IPS DF 4.7 (cell line): Measurements from ENCODE around the gene RHOBTB1.
"Not testable (repeated sequence)": the region's sequence is repeated elsewhere in the genome, so short reads cannot be mapped to it uniquely, and the experiment has no call there.

Source experiments
- DNase-seq: peaks from one replicate; pipeline ENCODE4 v3.0.0-alpha.2; 2013; ENCODE audit warnings: low spot score; ENCODE audit errors: extremely low read depth

RHOBTB1 gene

GRCh38 chr10:60944058-60944909 is at the start of gene RHOBTB1:
RHOBTB1 (minus strand) TSS chr10:60944185; CDS start chr10:60911542, 32,643 bp downstream.
- no peak for DNase-seq

DNA sequence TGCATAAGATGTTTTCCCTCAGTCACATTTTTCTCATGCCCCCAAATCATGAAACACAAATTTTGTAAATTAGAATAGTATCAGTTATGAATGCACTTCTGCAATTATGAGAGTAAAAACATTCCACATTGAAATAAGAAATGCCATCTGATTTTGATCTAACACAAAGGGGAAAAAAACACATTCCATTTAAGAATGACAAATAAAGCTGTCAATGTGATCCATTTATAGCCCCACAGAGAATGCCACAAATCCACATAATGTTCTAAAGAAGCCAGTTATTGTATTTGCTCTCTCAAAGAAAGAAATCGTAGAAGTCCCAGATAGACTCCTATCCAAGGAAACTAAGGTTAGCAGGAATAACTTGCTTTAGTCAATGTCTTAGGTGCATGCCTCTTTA is 48.7 kb upstream of the RHOBTB1 start:
- DNase-seq, result no peak

- no peak for DNase-seq
Observed at GRCh38 chr10:60990663-60991062, 46.7 kb upstream of the RHOBTB1 start.

DNA sequence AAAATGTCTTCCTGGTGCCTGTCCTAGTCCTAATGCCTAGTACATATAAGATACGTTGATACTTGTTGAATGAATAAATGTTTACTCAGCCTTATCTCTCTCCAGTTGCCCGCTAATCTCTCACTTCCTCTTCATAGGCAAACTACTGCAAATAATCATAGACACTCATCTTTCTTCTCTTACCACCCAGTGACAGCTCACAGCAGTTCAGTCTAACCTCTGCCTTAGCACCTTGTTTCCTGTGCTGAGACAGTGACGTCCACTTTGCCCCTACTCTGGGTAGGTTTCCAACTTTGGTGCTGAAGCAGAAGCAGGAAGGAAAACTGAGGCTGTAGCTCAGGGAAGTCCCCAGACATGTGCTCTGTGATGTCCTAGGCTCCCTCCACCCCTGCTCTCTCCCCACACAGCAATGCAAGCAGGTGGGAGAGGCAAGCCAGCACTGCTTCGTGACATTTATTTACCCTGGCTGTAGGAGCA is 45.5 kb upstream of the RHOBTB1 start:
- no peak for DNase-seq

DNA sequence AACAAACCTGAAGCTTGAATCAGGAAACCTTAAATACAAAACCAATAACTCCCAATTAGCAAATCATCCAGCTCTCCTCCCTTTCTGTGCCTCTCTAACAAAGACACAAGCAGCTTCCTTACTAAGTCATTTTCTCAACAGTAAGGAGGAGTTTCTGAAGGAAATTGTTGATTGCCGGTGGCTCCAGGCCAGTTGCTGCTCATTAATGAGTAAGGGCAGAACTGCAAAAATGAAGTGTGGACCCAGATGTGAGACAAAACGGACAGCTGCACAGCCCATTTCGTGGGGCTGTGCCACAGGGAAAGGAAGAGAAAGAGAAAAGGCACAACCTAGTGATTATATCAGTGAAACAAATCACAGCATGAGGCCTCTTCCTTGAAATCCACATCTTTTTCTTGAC is 42.8 kb upstream of the RHOBTB1 start:
- no peak for DNase-seq

DNA sequence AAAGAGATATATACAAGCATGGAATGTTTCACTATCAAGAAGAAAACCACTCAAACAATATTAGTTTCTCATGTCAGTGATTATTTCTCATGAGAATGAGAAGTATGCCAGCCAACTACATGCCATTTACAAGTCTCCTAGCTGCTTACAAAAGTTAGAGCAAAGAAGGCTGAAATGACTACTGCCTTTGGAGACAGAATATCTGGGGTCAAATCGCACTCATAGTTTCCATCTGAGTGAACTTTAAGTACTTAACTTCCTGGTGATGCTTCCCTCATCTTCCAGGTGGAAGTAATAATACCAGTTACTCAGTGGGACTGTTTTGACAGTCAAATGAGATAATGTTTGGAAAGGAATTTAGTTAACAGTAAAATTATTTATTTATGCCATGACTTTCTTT is 42.0 kb upstream of the RHOBTB1 start:
- DNase-seq, result no peak

DNA sequence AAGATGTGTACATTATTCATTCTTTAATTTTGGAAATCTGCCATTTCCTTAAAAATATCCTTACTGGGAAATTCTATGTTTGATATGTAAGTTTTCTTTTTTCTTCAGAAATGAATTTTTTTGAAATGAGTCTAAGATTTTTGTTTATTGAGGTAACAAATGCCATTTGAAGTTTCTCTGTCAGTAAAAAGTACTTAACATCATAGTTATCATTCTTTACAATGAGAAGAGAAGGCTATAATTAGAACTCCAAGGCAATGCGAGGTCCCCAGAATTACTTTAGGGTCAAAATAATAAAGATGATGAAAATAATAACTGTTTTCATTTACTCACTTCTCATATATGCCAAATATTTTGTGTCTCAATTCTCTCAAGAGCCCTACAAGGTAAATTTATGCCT is 37.0 kb upstream of the RHOBTB1 start:
- no peak for DNase-seq

GRCh38 chr10:60979667-60980104 is 35.7 kb upstream of the RHOBTB1 start:
- DNase-seq, result no peak

DNA sequence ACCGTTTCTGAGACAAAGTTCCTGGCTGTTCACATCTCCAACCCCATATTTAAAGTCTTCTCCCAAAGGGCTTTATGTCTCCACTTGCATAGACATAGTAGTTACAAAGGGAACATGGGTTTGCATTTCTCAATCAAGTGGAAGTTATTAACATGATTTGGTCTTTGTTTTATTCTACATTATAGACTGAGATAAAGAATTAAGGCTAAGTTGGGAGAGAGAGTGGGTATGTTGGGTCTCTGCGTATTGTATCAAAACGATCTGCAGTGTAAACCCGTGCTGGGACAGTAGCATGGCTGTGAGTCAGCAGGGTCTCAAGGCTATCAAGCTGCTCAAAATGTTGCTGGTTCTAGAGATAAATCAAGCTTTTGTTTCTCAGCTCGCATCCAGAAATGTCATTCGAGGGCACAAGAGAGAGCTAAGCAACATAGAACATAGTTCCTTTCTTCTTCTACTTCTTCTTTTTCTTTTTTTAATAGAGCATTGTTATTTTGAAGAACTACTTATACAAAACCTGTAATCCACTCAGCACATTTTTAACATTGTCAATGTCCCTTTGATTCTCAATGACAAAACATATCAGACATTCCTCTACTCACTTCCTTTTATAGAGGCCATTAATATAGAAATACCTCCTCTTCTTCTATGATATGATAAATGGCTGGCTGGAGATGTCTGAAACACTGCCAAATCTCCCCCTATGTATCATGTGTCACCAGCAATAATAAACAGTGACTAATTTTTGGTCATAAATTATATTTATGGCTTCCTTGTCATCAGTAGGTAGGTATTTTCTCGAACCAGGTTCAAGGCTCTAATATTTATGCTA is 34.5 kb upstream of the RHOBTB1 start:
- DNase-seq, result no peak

DNA sequence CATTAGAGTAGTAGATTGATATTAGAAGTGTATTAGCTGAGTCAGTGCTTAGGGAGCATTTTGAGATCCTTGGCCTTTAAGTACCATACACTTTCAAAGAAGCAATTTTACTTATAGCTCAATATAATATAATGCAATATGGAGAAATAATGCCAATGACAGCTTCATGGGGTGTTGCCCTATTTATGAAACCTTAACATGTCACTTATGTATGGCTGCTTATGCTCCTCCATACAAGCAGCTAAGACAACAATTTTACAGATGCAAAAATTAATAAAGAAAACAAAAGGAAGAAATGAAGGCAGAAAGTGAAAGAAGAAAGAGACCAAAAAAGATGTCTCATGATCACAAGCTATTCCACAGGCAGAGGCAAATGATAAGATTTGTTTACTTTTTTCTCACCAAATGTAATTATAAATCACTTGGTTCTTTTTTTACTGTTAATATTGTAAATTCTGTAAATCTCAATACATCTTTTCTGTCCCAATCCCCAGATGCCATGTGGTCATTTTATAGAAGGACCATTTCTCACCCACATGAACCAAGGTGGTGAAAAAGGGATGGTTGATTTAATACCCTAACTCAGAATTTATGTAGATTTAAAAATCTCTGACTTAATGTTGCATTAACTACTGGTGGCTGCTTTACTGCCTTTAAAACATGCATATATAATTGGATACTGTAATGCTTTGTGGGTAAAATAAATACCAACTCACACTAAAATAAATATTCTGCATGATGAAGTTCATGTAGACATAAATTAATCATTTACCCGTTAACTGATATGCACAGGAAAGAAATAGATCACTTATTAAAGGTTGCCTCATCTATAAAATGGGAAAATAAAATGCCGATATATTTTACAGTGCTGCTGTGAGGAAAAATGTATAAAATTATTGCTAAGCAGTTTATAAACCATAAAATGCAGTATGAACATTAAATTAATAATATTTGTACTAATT is 33.5 kb upstream of the RHOBTB1 start:
- DNase-seq, result no peak

DNA sequence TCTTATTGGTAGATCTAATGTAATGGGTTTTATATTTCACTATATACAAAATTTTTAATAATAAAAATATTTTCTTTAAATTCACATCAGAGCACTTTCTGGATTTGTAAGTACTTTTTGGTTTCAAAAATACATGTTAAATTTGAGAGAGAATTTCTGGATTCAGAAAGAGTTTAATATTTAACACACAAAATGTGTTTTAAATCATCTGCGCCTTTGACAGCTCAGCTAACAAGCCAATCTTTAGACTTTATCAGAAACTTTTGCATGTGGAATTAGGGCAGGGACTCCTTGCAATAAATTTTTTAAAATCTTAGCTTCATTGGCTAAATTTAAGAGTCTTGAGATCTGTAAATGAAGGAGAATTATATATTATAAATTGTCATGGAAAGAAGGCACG is 32.7 kb upstream of the RHOBTB1 start:
- no peak for DNase-seq

DNA sequence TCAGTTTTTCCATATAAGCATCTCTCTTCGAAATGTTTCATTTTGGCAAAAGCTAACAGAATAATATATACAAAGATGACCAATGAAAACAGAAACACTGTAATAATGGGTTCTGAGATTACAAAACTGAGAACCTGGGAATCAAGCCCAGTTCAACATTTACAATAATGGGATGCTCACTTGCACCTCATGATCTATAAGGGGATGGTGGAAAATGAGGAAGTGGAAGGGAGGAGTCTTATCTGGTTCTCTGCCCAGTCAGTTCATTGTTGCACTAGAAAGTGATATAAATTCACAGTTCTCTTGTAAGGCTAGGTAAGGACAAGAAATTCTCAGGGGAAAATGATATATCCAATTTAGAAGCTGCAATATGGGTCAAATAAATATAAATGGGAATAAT is 31.7 kb upstream of the RHOBTB1 start:
- DNase-seq, result no peak

DNA sequence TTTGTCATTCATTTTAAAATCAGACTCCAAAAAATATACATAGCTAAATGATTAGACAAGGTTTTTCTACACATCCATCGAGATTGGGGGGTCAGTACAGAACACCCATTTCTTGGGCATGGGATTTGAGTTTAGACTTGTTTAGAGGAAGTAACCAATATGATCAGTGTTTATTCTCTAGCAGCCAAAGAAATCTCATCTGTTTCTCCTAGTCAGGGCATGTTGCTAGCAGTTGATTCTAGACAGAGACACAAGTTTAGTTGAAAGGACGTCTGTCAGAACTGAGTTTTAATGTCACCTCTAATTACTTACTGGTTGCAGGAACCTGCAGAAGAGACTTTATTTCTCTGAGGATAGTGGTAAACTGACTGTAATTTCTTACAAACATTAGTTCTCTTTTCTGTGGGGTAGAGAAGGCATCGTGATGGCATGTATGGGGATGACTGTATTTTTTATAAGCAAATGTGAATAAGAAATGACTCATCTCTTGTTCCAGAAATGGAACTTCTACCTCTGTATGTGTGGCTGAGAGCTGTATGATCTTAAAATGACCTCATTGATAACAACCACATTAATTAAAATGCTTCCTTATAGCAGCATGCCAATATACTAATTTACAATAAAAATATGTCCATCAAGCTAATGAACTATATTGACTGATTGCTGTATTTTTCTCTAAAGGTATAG is 30.6 kb upstream of the RHOBTB1 start:
- DNase-seq, result no peak

DNA sequence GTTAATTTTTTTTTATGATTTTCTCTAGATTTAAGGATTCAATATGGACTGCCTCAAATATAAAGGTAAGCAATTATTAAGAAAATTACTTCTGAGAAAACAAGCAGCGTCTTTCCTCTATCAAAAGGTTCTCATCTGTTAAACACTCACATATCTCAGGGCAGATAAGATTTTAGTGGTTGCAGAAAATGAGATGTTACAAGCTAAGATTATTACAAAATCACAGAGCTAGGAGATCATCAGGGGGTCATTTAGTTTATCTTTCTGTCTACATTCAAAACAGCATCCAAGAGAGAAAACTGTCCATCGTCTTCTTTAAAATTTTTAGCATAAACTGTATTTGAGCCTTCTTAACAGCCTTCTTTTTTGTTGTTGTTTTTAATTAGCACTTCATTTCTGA is 29.1 kb upstream of the RHOBTB1 start:
- no peak for DNase-seq

DNA sequence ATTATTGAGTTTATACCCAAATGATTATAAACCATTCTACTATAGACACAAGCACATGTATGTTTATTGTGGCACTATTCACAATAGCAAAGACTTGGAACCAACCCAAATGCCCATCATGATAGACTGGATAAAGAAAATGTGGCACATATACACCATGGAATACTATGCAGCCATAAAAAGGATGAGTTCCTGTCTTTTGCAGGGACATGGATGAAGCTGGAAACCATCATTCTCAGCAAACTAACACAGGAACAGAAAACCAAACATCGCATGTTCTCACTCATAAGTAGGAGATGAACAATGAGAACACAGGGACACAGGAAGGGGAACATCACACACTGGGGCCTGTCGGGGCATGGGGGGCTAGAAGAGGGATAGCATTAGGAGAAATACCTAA is 28.2 kb upstream of the RHOBTB1 start:
- DNase-seq, result not testable (repeated sequence)

DNA sequence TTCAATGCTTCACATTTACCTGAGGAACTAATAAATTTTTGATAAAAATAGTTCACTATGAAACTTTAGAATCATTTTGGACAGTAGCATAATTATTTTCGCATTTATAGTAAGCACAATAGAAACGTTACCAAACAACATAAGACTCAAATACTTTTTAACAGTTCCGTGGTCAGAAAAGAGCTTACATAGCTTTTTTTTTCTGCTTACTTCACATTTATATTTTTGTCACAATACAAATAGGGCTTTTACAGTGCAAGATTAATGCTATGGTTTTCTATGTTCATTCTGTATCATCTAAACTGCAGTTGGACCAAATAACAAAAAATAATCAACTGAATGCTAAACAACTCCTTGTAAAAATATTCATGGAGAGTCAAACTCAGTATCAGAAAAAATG is 26.5 kb upstream of the RHOBTB1 start:
- no peak for DNase-seq

DNA sequence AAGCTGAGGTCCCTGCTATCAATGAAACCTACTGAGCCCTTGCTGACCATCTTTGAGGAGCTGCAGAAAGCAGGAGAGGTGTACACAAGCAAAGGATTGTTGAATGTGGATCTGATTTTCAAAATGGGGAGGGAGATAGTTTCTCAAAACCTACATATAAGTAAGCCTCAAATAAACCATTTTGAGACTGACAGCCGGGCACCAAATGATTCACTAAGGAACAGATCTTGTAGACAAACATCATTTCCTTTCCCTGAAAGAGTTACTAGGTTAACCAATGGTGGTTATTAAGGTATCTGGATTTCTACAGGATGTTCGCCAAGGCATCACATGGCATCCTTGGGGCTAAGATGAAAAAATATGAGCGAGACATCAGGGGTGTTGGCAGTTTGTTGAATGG is 24.5 kb upstream of the RHOBTB1 start:
- no peak for DNase-seq

- DNase-seq, result no peak
Observed at GRCh38 chr10:60967854-60968484, 24.0 kb upstream of the RHOBTB1 start.

GRCh38 chr10:60967260-60967659 is 23.3 kb upstream of the RHOBTB1 start:
- DNase-seq, result no peak

DNA sequence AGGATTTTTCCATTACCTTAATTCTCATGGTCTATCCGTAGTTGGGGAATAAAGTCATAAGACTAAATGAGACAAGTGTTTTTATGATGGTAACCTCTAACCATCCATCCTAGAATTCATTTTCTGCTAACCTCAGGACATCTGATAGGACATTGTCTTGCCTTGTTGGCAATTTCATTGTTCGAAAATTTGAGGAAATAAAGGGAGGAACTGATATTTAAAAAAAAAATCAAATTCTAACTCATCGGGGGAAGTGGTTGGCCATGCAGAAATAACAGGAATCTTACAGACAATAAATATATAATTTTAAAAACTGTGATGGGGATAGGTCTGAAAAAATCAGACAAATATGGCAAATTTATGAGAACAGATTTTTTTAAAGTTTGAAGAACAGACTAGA is 21.7 kb upstream of the RHOBTB1 start:
- no peak for DNase-seq
